Measurements from ENCODE around the gene A2ML1.
"Not testable (repeated sequence)": the region's sequence is repeated elsewhere in the genome, so short reads cannot be mapped to it uniquely, and the experiment has no call there.

Gene A2ML1

GRCh38 chr12:8822298-8822697 is at the start of gene A2ML1:
Gene A2ML1, plus strand, starts transcription at chr12:8822621. Its CDS starts 31 bp downstream, at chr12:8822652.
- DNase-seq (ENCODE audit: low read depth in 3 of 3, low spot score in 1 of 3): no peak

GRCh38 chr12:8773461-8773860 is 49.0 kb upstream of the A2ML1 start:
- DNase-seq (ENCODE audit: low read depth in 3 of 3, low spot score in 1 of 3): no peak

GRCh38 chr12:8779281-8779680 is 43.1 kb upstream of the A2ML1 start:
- DNase-seq (ENCODE audit: low read depth in 3 of 3, low spot score in 1 of 3): no peak

- no peak for DNase-seq (ENCODE audit: low read depth in 3 of 3, low spot score in 1 of 3)
These were observed 42.6 kb upstream of the A2ML1 start for GRCh38 chr12:8779862-8780261.

GRCh38 chr12:8780389-8780788 is 42.0 kb upstream of the A2ML1 start:
- no peak for DNase-seq (ENCODE audit: low read depth in 3 of 3, low spot score in 1 of 3)

- DNase-seq (ENCODE audit: low read depth in 3 of 3, low spot score in 1 of 3): no peak
These were observed 40.9 kb upstream of the A2ML1 start for GRCh38 chr12:8781381-8782127.

GRCh38 chr12:8784290-8784888 is 38.0 kb upstream of the A2ML1 start:
- no peak for DNase-seq (ENCODE audit: low read depth in 3 of 3, low spot score in 1 of 3)

- DNase-seq (ENCODE audit: low read depth in 3 of 3, low spot score in 1 of 3): no peak
These were observed 36.9 kb upstream of the A2ML1 start for GRCh38 chr12:8785499-8785898.

- DNase-seq (ENCODE audit: low read depth in 3 of 3, low spot score in 1 of 3): not testable (repeated sequence)
These were observed 35.2 kb upstream of the A2ML1 start for GRCh38 chr12:8787206-8787605.

GRCh38 chr12:8788706-8789105 is 33.7 kb upstream of the A2ML1 start:
- DNase-seq (ENCODE audit: low read depth in 3 of 3, low spot score in 1 of 3): not testable (repeated sequence)

GRCh38 chr12:8789341-8790013 is 32.9 kb upstream of the A2ML1 start:
- not testable (repeated sequence) for DNase-seq (ENCODE audit: low read depth in 3 of 3, low spot score in 1 of 3)

GRCh38 chr12:8793226-8793625 is 29.2 kb upstream of the A2ML1 start:
- DNase-seq (ENCODE audit: low read depth in 3 of 3, low spot score in 1 of 3): not testable (repeated sequence)

GRCh38 chr12:8794611-8795010 is 27.8 kb upstream of the A2ML1 start:
- not testable (repeated sequence) for DNase-seq (ENCODE audit: low read depth in 3 of 3, low spot score in 1 of 3)

- DNase-seq (ENCODE audit: low read depth in 3 of 3, low spot score in 1 of 3): no peak
These were observed 25.4 kb upstream of the A2ML1 start for GRCh38 chr12:8796831-8797626.

GRCh38 chr12:8801213-8801612 is 21.2 kb upstream of the A2ML1 start:
- DNase-seq (ENCODE audit: low read depth in 3 of 3, low spot score in 1 of 3): not testable (repeated sequence)

- not testable (repeated sequence) for DNase-seq (ENCODE audit: low read depth in 3 of 3, low spot score in 1 of 3)
These were observed 17.6 kb upstream of the A2ML1 start for GRCh38 chr12:8804833-8805232.

GRCh38 chr12:8805487-8805886 is 16.9 kb upstream of the A2ML1 start:
- DNase-seq (ENCODE audit: low read depth in 3 of 3, low spot score in 1 of 3): not testable (repeated sequence)

GRCh38 chr12:8807084-8807483 is 15.3 kb upstream of the A2ML1 start:
- not testable (repeated sequence) for DNase-seq (ENCODE audit: low read depth in 3 of 3, low spot score in 1 of 3)

- not testable (repeated sequence) for DNase-seq (ENCODE audit: low read depth in 3 of 3, low spot score in 1 of 3)
These were observed 12.3 kb upstream of the A2ML1 start for GRCh38 chr12:8810112-8810511.

- no peak for DNase-seq (ENCODE audit: low read depth in 3 of 3, low spot score in 1 of 3)
These were observed 8.7 kb upstream of the A2ML1 start for GRCh38 chr12:8813572-8814357.
